ENCODE measurements around the gene ASB10.

The ASB10 gene, protein sequence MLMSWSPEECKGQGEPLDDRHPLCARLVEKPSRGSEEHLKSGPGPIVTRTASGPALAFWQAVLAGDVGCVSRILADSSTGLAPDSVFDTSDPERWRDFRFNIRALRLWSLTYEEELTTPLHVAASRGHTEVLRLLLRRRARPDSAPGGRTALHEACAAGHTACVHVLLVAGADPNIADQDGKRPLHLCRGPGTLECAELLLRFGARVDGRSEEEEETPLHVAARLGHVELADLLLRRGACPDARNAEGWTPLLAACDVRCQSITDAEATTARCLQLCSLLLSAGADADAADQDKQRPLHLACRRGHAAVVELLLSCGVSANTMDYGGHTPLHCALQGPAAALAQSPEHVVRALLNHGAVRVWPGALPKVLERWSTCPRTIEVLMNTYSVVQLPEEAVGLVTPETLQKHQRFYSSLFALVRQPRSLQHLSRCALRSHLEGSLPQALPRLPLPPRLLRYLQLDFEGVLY

DNA sequence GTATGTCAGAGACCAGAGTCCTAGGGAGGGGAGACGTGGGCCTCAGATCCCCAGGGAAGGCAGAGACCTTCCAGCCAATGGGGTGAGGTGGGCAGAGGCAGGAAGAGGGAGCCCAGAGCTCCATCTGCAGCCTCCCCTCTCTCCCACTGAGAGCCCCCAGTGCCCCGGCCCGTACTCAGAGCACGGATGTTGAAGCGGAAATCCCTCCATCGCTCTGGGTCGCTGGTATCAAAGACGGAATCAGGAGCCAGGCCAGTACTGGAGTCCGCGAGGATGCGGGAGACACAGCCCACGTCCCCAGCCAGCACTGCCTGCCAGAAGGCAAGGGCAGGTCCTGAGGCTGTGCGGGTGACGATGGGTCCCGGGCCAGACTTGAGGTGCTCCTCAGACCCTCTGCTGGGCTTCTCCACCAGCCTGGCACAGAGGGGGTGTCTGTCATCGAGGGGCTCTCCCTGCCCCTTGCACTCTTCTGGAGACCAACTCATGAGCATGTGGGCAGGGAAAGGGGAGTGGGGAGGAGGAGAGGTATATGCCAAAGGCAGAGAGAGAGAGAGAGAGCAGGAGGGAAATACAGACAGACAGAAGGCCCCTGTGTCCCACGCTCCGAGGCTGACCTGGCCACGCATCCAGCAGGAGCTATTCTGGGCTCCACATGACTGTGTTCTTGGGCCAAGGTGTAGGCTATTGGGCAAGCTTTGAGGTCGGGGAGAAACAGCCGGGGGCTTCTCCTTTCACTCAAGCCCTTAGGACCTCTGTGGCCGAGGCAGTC, at the start of gene ASB10:
Gene ASB10, minus strand, starts transcription at position 611 of the 769 bp plus-strand sequence. Its CDS starts 120 bp downstream, at position 491.
- FAIRE-seq: no peak

DNA sequence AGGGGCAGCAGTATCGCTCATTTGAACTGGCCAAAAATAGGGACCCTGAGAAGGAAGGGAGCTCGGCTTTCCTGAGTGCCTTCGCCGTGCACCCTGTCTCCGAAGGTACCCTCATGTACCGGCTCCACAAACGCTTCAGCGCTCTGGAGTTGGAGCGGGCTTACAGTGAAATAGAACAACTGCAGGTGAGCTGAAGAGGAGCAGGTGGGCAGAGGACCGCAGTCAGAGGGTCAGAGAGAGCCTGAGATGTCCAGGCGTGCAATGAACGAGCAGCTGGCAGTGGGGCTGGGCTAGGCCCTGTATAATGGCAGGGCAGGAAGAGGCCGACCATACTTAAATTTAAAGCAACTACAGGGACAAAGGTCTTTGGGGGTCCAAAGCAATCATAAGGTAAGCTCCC, 49.4 kb upstream of the ASB10 start:
- FAIRE-seq: no peak

GRCh38 chr7:151235091-151235787, 48.2 kb upstream of the ASB10 start:
- FAIRE-seq: no peak

GRCh38 chr7:151233804-151234203, 46.8 kb upstream of the ASB10 start:
- no peak for FAIRE-seq

- no peak for FAIRE-seq
Measured at GRCh38 chr7:151232917-151233701, 46.1 kb upstream of the ASB10 start.

DNA sequence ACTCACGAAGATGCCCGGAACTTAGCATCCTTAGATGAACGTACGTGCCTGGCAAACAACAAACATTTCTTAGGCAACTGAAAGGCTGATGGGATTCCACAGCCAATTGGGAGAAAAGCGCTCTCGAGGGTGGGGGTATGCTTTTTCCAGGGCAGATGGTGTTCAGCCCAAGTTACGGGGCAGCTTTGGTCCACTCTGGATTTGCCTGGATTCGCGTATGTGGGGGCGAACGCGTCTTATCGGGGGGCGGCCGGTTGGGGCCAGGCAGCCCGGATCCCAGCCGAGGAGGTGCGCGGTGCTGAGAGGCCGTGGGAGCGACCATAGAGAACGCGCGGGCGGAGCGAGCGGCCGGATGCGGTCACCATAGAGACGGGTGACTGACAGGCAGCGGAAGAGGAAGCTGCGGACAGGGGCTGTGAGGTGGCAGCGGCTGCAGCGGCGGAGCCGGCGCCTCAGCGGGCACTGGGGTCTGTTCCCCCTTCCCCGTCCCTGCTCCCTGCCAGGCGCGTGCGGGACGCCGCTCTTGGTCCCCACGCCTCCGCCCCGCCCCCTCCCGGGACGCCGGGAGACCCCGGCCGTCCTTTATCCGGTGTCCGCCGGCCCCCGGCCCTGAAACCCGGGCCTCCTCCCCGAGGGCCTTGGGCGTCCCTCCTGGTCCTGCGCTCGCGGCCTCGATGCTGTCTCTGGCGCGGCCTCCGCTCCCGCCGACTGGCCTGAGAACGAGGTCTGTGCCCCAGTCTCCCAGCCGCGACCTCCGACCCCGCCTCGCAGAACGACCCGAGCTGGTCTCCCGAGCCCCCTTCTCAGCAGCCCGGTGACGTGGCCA, 45.3 kb upstream of the ASB10 start, which contains the start of gene CHPF2:
Gene CHPF2, plus strand, starts transcription at position 393 of the 826 bp plus-strand sequence. CDS start 1,529 bp downstream, outside the sequence.
- FAIRE-seq: no peak

DNA sequence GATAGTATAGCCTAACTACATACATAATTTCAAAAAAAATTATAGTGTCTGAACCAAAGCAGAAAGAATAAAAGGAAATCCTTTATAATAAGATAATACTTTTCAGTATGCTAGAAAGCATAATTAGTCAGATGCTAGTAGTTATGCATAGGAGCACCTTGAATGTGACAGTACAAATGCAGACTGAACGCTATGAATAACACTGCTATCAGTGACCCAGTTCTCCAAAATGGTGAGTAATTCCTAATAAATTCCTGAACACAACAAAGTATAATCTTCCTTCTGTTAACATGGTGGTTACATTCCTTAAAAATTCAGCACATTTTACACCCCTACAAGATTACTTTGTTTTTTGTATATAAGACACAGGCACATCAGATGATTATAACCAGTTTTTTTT, 44.0 kb upstream of the ASB10 start:
- FAIRE-seq: no peak

GRCh38 chr7:151229249-151229648, 42.2 kb upstream of the ASB10 start:
- FAIRE-seq: no peak

GRCh38 chr7:151228024-151228866, 41.2 kb upstream of the ASB10 start:
- FAIRE-seq: no peak

- peak; percentile 97 for FAIRE-seq
Measured at GRCh38 chr7:151226875-151227782, 40.1 kb upstream of the ASB10 start, which contains the start of gene ABCF2. ABCF2 (minus strand) TSS chr7:151227205; CDS start chr7:151226458, 747 bp downstream.

DNA sequence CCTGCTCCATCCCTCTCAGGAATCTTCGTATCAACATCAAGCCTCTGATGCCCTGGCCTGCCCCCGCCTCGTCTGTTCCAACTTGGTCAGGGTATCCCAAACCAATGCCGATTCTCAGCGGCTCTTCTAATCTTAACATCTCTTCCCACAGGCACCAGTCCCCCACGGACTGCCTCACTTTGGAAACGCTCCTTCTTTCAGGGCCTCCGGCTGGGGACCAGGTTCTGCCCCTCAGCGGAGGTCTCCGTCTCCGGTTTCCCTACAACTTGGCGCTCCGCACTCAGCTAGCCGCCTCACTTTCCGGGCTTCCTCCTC, 39.5 kb upstream of the ASB10 start:
- no peak for FAIRE-seq

GRCh38 chr7:151225948-151226510, 39.0 kb upstream of the ASB10 start:
- no peak for FAIRE-seq

DNA sequence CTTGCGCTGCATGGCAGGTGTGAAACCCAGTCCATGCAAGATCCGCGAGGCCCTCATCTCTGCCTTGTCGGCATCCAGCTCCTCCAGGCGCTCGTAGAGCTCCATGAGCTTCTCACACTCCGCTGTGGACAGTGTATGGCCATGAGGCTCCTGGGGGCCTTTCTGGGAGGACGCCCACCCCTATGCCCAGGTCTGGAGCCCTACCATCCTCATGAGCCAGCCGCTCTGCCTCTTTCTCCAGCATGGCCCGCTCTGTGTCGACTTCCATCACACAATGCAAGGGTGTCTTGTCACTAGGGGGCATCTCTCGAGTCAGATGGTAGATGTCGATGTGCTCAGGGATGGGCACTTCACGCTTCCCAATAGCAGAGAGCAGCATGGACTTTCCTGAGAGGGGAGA, 36.7 kb upstream of the ASB10 start:
- no peak for FAIRE-seq

GRCh38 chr7:151218170-151218569, 31.1 kb upstream of the ASB10 start:
- no peak for FAIRE-seq

- FAIRE-seq: no peak
Measured at GRCh38 chr7:151215396-151215795, 28.3 kb upstream of the ASB10 start.

DNA sequence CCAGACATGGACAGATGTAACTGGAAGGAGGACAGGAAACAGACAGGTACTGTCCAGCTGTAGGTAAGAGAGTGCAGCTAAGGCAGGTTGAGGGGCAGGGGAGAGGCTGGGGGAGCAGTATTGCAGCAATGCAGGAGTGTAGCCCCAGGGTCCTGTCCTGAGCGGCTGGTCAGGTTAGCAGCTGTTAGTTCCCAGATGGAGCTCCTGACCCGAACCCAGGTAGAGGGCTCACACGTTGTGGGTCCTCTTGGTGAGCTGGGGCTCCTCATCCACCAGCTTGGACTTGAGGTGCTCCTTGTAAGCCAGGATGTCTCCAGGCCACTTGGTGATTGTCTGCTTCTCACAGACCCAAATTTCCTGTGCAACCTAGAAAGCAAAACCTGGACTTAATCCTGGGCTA, 26.8 kb upstream of the ASB10 start:
- no peak for FAIRE-seq

DNA sequence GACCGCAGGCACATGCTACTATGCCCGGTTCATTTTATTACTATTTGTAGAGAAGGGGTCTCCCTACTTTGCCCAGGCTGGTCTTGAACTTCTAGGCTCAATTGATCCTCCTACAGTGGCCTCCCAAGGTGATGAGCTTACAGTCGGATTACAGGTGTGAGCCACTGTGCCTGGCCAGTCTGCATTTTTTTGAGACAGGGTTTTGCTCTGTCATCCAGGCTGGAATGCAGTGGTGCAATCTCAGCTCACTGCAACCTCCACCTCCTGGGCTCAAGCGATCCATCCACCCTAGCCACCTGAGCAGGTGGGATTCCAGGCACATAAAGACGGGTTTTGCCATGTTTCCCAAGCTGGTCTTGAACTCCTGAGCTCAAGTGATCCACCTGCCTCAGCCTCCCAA, 25.6 kb upstream of the ASB10 start:
- FAIRE-seq: no peak

GRCh38 chr7:151211155-151211772, 24.2 kb upstream of the ASB10 start:
- no peak for FAIRE-seq

All from endometrium (tissue), 2 donors.